ENCODE measurements around the gene APOF. TPM values are rescaled to one million over a fixed set of nuclear protein-coding genes. Genes with fewer than 3 reads are reported as not detected.

Gene APOF
- total RNA-seq, 1 donor from 2014 or later = not detected

Other genes with a start within 250 kb of the APOF start
- 1,517 TPM for gene RPL41, start 246.2 kb downstream of the APOF start, total RNA-seq
- gene ZC3H10, start 244.6 kb downstream of the APOF start, total RNA-seq = 6.0 TPM
- gene ESYT1, start 234.6 kb downstream of the APOF start, total RNA-seq = 36.2 TPM
- gene MYL6B, start 210.3 kb downstream of the APOF start, total RNA-seq = 37.6 TPM
- 792 TPM for gene MYL6, start 204.5 kb downstream of the APOF start, total RNA-seq
- 71.5 TPM for gene SMARCC2, start 173.4 kb downstream of the APOF start, total RNA-seq
- gene RNF41, start 140.9 kb downstream of the APOF start, total RNA-seq = 40.7 TPM
- 19.6 TPM for gene NABP2, start 138.5 kb downstream of the APOF start, total RNA-seq
- not detected for gene SLC39A5, start 132.8 kb downstream of the APOF start, total RNA-seq
- 28.8 TPM for gene ANKRD52, start 104.5 kb downstream of the APOF start, total RNA-seq
- gene COQ10A, start 95.9 kb downstream of the APOF start, total RNA-seq = 86.8 TPM
- gene CS, start 62.5 kb downstream of the APOF start, total RNA-seq = 570 TPM
- gene CNPY2, start 46.9 kb downstream of the APOF start, total RNA-seq = 38.0 TPM
- gene PAN2, start 28.9 kb downstream of the APOF start, total RNA-seq = 46.3 TPM
- gene IL23A, start 24.0 kb downstream of the APOF start, total RNA-seq = not detected
- gene STAT2, start 2.8 kb downstream of the APOF start, total RNA-seq = 41.1 TPM
- gene TIMELESS, start 86.6 kb upstream of the APOF start, total RNA-seq = 2.0 TPM
- gene MIP, start 91.8 kb upstream of the APOF start, total RNA-seq = 0.48 TPM
- gene SPRYD4, start 105.7 kb upstream of the APOF start, total RNA-seq = 3.3 TPM
- gene GLS2, start 125.3 kb upstream of the APOF start, total RNA-seq = 0.38 TPM
- gene RBMS2, start 159.0 kb upstream of the APOF start, total RNA-seq = 23.0 TPM

All from cardiac septum (tissue), 1 donor.